ENCODE data around the gene CUEDC1. TPM values are rescaled to one million over a fixed set of nuclear protein-coding genes. Genes with fewer than 3 reads are reported as not detected.

The CUEDC1 gene
- 53.5 and 55.6 TPM in 2 replicates for total RNA-seq (2021)
- percentile 73 among the genes with signal in this experiment for Bru-seq, nascent RNA
- BruChase-seq, experiment 1, labeled RNA remaining after a 2-hour chase, result percentile 75 among the genes with signal in this experiment
- BruChase-seq, experiment 2, labeled RNA remaining after a 6-hour chase, result percentile 87 among the genes with signal in this experiment
- long read RNA-seq, transcript CUEDC1-206 (11 exons, 3,621 nt), result major isoform, 16 of 65 reads
- long read RNA-seq, transcript CUEDC1-204 (2 exons, 707 nt), result minor isoform, 12 of 65 reads
- long read RNA-seq, partial matches to known transcripts, result 17 of 65 reads
- long read RNA-seq, other reads (novel, unspliced or antisense), result 20 of 65 reads

- intact Hi-C loops (cut with micrococcal nuclease; ENCODE audit: unreplicated experiment), result no loop called here
- TF ChIP-seq EZH2 (IDR thresholded peaks at IDR 0.05; ENCODE audit: borderline replicate concordance, low read depth, low read length, poor library complexity, severe bottlenecking), result no peak
- 0 out of 2 replicates have a peak, but pooled peaks have one; percentile 27 for TF ChIP-seq CTCF (conservative IDR thresholded peaks at IDR 0.05; ENCODE audit: low read depth, low read length)
- Histone ChIP-seq H3K4me1 (ENCODE audit: insufficient read depth, low read length, poor library complexity, severe bottlenecking) (peaks cover 46% of the 10 kb centered on the region), H3K27me3 (replicated peaks; ENCODE audit: insufficient read depth, low read depth, low read length, poor library complexity) (no peaks in the 10 kb centered on the region), H3K36me3 (ENCODE audit: insufficient read depth, low read length, poor library complexity, severe bottlenecking) (no peaks in the 10 kb centered on the region), H3K27ac (ENCODE audit: low read depth, low read length, poor library complexity, severe bottlenecking) (peak within 1 kb of the TSS; percentile 90), H3K4me3 (ENCODE audit: low read depth, low read length, poor library complexity, severe bottlenecking) (peak within 1 kb of the TSS; percentile 83), H3K9me3 (ENCODE audit: low read depth, low read length, poor library complexity, severe bottlenecking) (no peaks in the 10 kb centered on the region)
- DNase-seq (ENCODE audit: low spot score), result peak; percentile 85
- POLR2A ChIA-PET (ENCODE audit: low non-redundant PET), result interaction anchor here (0.7 kb wide), 1 partner anchor 1145 kb away, joined by 7 read pairs; no protein-coding TSS in a partner anchor
- BruUV-seq (replicated peaks), result no TSS peak
- CTCF ChIA-PET, result interaction anchor here (0.6 to 0.8 kb wide), 2 partner anchors 80 to 150 kb away, joined by 3 read pairs; no protein-coding TSS in a partner anchor
Measured at GRCh38 chr17:57955183-57955931, at the start of gene CUEDC1. Gene CUEDC1 (minus strand): TSS chr17:57955412. CDS start chr17:57885564, 69,848 bp downstream.

- no peak for DNase-seq (ENCODE audit: low spot score)
- H3K4me1 ChIP-seq (ENCODE audit: insufficient read depth, low read length, poor library complexity, severe bottlenecking), result peaks cover 59% of the 10 kb centered on the region
- BruUV-seq (replicated peaks), result no TSS peak
- TF ChIP-seq CTCF (conservative IDR thresholded peaks at IDR 0.05; ENCODE audit: low read depth, low read length), result no peak
- no peak for TF ChIP-seq EZH2 (IDR thresholded peaks at IDR 0.05; ENCODE audit: borderline replicate concordance, low read depth, low read length, poor library complexity, severe bottlenecking)
- POLR2A ChIA-PET (ENCODE audit: low non-redundant PET), result no interaction called here
- H3K36me3 ChIP-seq (ENCODE audit: insufficient read depth, low read length, poor library complexity, severe bottlenecking), result peaks cover 70% of the 10 kb centered on the region
- peak overlapping the region; percentile 29 for H3K27ac ChIP-seq (ENCODE audit: low read depth, low read length, poor library complexity, severe bottlenecking)
- peak overlapping the region; percentile 88 for H3K4me3 ChIP-seq (ENCODE audit: low read depth, low read length, poor library complexity, severe bottlenecking)
- H3K27me3 ChIP-seq (replicated peaks; ENCODE audit: insufficient read depth, low read depth, low read length, poor library complexity), result no peaks in the 10 kb centered on the region
- CTCF ChIA-PET, result no interaction called here
- H3K9me3 ChIP-seq (ENCODE audit: low read depth, low read length, poor library complexity, severe bottlenecking), result no peaks in the 10 kb centered on the region
- intact Hi-C loops (cut with micrococcal nuclease; ENCODE audit: unreplicated experiment), result no loop called here
Measured at GRCh38 chr17:58004060-58004459, 48.8 kb upstream of the CUEDC1 start.

GRCh38 chr17:58002973-58003372 lies 47.8 kb upstream of the CUEDC1 start:
- Histone ChIP-seq H3K27ac (ENCODE audit: low read depth, low read length, poor library complexity, severe bottlenecking) (peak overlapping the region; percentile 29), H3K27me3 (replicated peaks; ENCODE audit: insufficient read depth, low read depth, low read length, poor library complexity) (no peaks in the 10 kb centered on the region), H3K36me3 (ENCODE audit: insufficient read depth, low read length, poor library complexity, severe bottlenecking) (peaks cover 81% of the 10 kb centered on the region), H3K4me1 (ENCODE audit: insufficient read depth, low read length, poor library complexity, severe bottlenecking) (peaks cover 63% of the 10 kb centered on the region), H3K9me3 (ENCODE audit: low read depth, low read length, poor library complexity, severe bottlenecking) (no peaks in the 10 kb centered on the region), H3K4me3 (ENCODE audit: low read depth, low read length, poor library complexity, severe bottlenecking) (peak overlapping the region; percentile 88)
- BruUV-seq (replicated peaks), result no TSS peak
- POLR2A ChIA-PET (ENCODE audit: low non-redundant PET), result no interaction called here
- intact Hi-C loops (cut with micrococcal nuclease; ENCODE audit: unreplicated experiment), result no loop called here
- DNase-seq (ENCODE audit: low spot score), result no peak
- CTCF ChIA-PET, result no interaction called here
- TF ChIP-seq EZH2 (IDR thresholded peaks at IDR 0.05; ENCODE audit: borderline replicate concordance, low read depth, low read length, poor library complexity, severe bottlenecking), result no peak
- no peak for TF ChIP-seq CTCF (conservative IDR thresholded peaks at IDR 0.05; ENCODE audit: low read depth, low read length)
